HG03139 (cell line): Measurements from ENCODE around the gene TMEM41B.
"Not testable (repeated sequence)": the region's sequence is repeated elsewhere in the genome, so short reads cannot be mapped to it uniquely, and the experiment has no call there.

Experiments used
- ATAC-seq: cut with Tn5 transposase; IDR thresholded peaks from one replicate; pipeline ENCODE4 v1.9.1; 2021; ENCODE audit not compliant: unreplicated experiment

The TMEM41B gene

DNA sequence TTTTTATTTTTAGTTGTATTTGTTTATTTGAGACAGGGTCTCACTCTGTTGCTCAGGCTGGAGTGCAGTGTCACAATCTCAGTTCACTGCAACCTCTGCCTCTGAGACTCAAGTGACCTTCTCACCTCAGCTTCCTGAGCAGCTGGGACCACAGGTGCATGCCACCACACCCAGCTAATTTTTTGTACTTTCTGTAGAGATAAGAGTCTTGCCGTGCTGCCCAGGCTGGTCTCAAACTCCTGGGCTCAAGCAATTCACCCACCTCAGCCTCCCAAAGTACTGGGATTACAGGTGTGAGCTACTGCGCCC lies 53.6 kb downstream of the TMEM41B start:
- not testable (repeated sequence) for ATAC-seq

GRCh38 chr11:9259981-9260837 lies 54.2 kb downstream of the TMEM41B start:
- ATAC-seq, result no peak

DNA sequence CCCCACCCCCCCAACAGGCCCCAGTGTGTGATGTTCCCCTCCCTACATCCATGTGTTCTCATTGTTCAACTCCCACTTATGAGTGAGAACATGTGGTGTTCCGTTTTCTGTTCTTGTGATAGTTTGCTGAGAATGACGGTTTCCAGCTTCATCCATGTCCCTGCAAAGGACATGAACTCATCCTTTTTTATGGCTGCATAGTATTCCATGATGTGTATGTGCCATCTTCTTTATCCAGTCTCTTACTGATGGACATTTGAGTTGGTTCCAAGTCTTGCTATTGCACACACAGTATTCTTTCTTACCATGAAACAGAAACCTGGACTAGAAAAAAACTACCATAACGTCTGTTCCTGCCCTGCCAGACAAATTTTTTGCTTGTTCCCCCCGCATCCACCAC lies 56.1 kb downstream of the TMEM41B start:
- not testable (repeated sequence) for ATAC-seq

DNA sequence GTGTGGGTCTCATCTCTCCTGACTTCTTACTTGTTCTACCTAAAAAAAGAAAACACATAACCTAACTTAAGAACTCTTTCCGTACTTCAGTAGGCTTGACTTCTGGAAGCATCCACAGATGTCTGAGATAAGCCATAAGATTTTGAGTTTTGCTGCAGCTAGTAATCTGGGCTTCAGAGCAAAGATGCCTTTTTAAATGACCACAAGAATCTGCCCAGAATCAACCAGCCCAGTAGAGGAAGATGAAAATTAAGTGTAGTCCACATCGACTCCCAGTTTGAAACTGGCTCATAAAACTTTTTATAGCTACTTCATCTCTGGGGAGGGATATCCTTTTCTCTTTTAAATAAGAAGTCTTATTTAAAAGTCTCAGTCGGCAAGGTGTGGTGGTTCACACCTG lies 60.0 kb downstream of the TMEM41B start:
- no peak for ATAC-seq

DNA sequence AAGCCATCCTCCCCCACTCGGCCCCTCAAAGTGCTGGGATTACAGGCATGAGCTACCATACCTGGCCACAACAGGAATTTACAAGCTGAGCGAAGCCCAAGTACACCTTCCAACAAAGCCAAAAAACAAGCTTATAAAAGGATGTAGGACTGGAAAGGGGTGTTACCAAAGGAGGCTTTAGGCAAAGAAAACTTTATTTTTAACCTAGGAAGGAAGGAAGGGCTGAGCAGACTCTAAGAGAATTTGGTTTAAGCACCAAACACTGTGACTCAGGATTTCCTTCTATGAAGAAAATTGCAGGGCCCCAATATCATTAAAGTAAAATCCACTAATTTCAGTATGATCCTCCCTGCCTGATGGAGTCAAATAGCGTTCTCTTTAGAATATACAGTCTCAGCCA lies 61.3 kb downstream of the TMEM41B start:
- no peak for ATAC-seq

DNA sequence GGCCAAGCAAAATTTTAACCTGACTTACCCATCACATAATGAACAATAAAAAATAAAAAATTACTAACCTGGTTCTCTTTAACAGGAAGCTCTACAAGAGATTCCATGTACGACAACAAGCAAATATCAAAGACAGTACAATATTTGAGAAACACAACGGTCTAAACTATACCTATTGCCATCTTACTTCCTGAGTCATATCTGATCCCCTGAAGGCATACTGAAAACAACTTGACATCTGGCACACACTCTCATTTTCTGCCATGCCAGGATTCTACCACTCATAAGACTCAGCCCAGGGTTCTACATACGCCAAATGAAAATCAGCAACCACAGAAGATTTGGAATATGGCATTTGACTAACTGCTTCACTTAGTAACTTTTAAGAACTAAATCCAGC lies 63.1 kb downstream of the TMEM41B start:
- ATAC-seq, result no peak

- peak; percentile 77 for ATAC-seq
Measured at GRCh38 chr11:9250139-9250582, 64.2 kb downstream of the TMEM41B start.

GRCh38 chr11:9249252-9249651 lies 65.1 kb downstream of the TMEM41B start:
- ATAC-seq, result no peak

DNA sequence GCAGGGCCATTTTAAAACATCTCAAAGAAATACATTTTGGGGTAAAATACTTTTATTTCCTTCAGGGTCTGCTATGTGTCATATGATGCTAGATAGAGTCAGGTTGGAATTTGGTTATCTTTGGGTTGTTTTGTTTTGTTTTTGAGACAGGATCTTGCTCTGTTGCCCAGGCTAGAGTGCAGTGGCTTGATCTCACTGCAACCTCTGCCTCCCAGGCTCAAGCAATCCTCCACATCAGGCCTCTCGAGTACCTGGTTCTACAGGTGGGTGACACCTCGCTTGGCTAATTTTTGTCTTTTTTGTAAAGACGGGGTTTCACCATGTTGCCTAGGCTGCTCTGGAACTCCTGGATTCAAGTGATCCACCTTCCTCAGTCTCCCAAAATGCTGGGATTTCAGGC lies 66.5 kb downstream of the TMEM41B start:
- ATAC-seq, result no peak

- not testable (repeated sequence) for ATAC-seq
Measured at GRCh38 chr11:9236242-9236641, 78.2 kb downstream of the TMEM41B start.

DNA sequence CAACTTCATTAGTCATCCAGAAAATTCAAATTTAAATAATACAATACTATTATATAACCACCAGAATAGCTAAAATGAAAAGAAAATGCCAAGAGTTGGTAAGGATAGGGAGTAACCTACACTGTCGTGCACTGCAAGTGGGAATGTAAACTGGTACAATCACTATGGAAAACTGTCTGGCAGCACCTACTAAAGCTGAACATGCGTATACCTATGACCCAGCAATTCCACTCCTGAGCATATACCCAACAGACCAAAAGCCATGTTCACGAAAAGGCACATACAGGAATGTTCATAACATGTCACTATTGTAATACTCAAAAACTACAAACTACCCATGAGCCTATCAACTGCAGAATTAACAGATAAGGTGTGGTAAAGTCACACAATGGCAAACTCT lies 81.9 kb downstream of the TMEM41B start:
- no peak for ATAC-seq

DNA sequence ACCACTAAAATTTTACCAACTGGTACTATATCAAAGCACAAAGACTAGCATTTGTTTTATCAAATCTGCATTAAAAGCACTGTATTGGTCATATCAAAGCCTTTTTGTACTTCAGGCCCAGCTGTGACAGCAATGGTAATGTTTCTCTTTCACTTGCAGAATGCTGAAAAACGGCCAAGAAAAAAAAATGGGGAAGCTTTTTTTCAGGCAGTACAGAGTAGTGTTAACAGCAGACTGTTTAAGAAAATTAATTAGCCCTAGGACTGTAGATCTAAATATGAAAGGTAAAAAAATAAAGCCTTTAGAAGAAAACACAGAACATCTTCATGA lies 82.6 kb downstream of the TMEM41B start:
- ATAC-seq, result no peak
